ENCODE measurements around the gene PLPPR2.
"Not testable (repeated sequence)": the region's sequence is repeated elsewhere in the genome, so short reads cannot be mapped to it uniquely, and the experiment has no call there.

Gene PLPPR2

GRCh38 chr19:11397089-11397610 is 41.9 kb downstream of the PLPPR2 start:
- DNase-seq (ENCODE audit: low read depth in 2 of 2): no peak

GRCh38 chr19:11399667-11400066 is 44.4 kb downstream of the PLPPR2 start:
- no peak for DNase-seq (ENCODE audit: low read depth in 2 of 2)

- DNase-seq (ENCODE audit: low read depth in 2 of 2): no peak
These were observed 45.6 kb downstream of the PLPPR2 start for GRCh38 chr19:11400798-11401197.

DNA sequence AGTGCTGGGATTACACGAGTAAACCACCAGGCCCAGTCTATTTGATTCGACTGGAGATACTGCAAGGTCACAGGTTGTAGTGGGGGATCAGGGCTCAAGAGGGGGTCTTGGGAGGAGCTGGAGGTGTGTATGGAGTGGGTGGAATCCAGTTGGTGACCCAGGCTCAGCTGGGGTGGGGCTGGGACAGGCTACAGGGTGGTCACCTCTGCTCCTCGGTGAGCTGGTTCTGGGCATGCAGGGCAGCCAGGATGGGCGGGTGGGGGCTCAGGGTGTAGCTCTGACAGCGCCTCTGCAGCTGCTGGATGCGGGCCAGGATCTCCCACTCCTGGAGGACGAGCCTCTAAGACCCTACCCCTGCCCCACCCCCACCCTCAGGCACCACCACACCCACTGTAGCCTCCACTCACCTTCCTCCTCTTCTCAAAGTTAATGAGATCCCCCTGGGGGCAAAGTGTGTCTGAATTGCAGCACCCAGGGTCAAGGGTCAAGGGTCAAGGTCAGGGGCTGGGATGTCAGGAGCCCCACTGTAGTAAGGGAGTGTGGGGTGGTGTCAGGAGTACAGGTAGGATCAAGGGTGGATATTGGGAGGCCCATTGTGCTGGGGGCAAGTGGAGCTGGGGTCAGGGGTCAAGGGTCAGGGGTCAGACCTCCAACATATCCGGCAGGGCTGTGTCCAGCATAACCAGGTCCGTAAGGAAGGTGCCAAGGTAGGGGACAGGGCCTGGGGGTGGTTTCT is 46.7 kb downstream of the PLPPR2 start:
- no peak for DNase-seq (ENCODE audit: low read depth in 2 of 2)

- no peak for DNase-seq (ENCODE audit: low read depth in 2 of 2)
These were observed 49.5 kb downstream of the PLPPR2 start for GRCh38 chr19:11404588-11405222.

GRCh38 chr19:11405846-11406643 is 50.8 kb downstream of the PLPPR2 start:
- DNase-seq (ENCODE audit: low read depth in 2 of 2): no peak

DNA sequence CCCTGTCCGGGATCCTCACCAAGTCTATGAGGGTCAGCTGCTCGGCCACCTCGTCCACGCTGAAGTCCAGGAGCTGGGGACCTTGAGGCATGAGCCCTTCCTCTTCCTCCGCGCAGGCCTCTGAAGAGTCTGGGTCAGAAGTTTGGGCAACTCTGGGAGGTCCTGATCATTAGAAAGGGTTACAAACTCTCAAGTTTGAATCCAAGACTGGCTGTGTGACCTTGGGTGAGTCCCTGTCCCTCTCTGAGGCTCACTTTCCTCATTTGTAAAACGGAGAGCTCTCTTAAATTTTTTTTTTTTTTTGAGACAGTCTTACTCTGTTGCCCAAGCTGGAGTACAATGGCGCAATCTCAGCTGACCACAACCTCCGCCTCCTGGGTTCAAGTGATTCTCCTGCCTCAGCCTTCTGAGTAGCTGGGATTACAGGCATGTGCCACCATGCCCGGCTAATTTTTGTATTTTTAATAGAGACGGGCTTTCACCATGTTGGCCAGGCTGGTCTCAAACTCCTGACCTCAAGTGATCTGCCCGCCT is 51.5 kb downstream of the PLPPR2 start:
- not testable (repeated sequence) for DNase-seq (ENCODE audit: low read depth in 2 of 2)

- no peak for DNase-seq (ENCODE audit: low read depth in 2 of 2)
These were observed 53.4 kb downstream of the PLPPR2 start for GRCh38 chr19:11408591-11408990.

- no peak for DNase-seq (ENCODE audit: low read depth in 2 of 2)
These were observed 55.5 kb downstream of the PLPPR2 start for GRCh38 chr19:11410682-11411081.

GRCh38 chr19:11414544-11414943 is 59.3 kb downstream of the PLPPR2 start:
- no peak for DNase-seq (ENCODE audit: low read depth in 2 of 2)

Data from stimulated activated CD8-positive, alpha-beta memory T cell treated with anti-CD3 and anti-CD28 coated beads, Interleukin-2, amount 100 ng/mL, for 1 hour (primary cell).